HG02798 (cell line): ENCODE measurements around the gene OTOA.
"Not testable (repeated sequence)": the region's sequence is repeated elsewhere in the genome, so short reads cannot be mapped to it uniquely, and the experiment has no call there.

ENCODE experiments used
- ATAC-seq: cut with Tn5 transposase; IDR thresholded peaks from one replicate; pipeline ENCODE4 v1.9.1; 2021; ENCODE audit warnings: mild to moderate bottlenecking; ENCODE audit not compliant: unreplicated experiment, poor library complexity

Gene OTOA

GRCh38 chr16:21793310-21793709 lies 129.5 kb downstream of the OTOA start:
- ATAC-seq: not testable (repeated sequence)

- ATAC-seq: not testable (repeated sequence)
Observed at GRCh38 chr16:21798601-21799000, 134.8 kb downstream of the OTOA start.

DNA sequence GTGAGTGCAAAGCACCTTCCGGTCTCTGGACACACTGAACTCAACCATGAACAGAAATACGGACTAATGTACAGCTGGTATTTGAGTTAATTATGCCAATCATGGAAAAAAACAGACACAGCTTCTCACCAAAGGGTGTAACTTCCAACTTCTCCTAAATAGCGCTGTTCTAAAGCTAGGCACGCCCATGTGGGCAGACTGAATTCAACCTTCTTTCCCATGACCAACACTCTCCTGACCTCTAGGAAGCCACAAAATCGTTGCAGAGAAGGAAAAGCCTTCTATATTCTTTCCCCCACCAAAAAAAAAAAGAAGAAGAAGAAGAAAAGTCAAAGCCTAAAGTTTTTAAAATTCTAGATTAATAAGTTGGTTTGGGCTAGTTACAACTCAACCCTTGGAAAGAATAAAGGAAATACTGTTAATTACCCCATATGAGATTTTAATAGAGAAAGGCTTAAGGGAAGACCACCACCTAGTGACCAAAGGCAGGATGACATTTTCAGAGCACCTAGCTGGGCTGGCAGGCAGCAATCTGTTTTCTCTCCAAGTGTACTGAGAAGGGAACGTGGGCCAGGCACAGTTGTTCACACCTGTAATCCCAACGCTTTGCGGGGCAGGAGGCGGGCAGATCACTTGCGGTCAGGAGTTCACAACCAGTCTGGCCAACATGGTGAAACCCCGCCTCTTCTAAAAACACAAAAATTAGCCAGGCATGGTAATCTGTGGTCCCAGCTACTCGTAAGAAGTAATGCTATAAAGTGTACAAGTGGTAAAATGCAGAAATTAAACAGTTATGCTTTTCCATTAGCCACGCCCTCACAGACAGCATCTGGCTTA lies 138.0 kb downstream of the OTOA start:
- ATAC-seq: not testable (repeated sequence)

GRCh38 chr16:21802375-21802663 lies 138.6 kb downstream of the OTOA start:
- ATAC-seq: not testable (repeated sequence)
